K562 (cell line): ENCODE results near the gene ZNF326. TPM values are rescaled to one million over a fixed set of nuclear protein-coding genes. Genes with fewer than 3 reads are reported as not detected.

ENCODE experiments used
- ARNT ChIP-seq, 2 experiments: fragments of 450-650 bp; IDR thresholded peaks; 2 replicates each; pipeline ENCODE4 v1.6.1; 2016; ENCODE audit warnings: mild to moderate bottlenecking in 1 of 2
- ASH1L ChIP-seq: fragments of 450-650 bp; IDR thresholded peaks from 2 replicates; pipeline ENCODE4 v1.6.1; 2018; ENCODE audit warnings: borderline replicate concordance, mild to moderate bottlenecking, low read depth; ENCODE audit not compliant: partially characterized antibody
- ESRRA ChIP-seq: fragments of 450-650 bp; IDR thresholded peaks from 2 replicates; pipeline ENCODE4 v1.6.1; 2014; ENCODE audit warnings: low read depth, mild to moderate bottlenecking, moderate library complexity, borderline replicate concordance
- HOXB6 ChIP-seq: fragments of 250-450 bp; sonication (Bioruptor Pico); IDR thresholded peaks from 2 replicates; pipeline ENCODE4 v1.5.1; 2022; ENCODE audit warnings: mild to moderate bottlenecking, borderline replicate concordance
- RBBP5 ChIP-seq: fragments of 200-600 bp; sonication (generic); IDR thresholded peaks from 2 replicates; pipeline ENCODE4 v1.6.1; 2012; ENCODE audit warnings: borderline replicate concordance, mild to moderate bottlenecking, low read length, control low read depth, inconsistent platforms; ENCODE audit not compliant: insufficient read depth, poor library complexity, severe bottlenecking
- SNRNP70 ChIP-seq: fragments of 200-400 bp; formaldehyde crosslinking; optimal IDR thresholded peaks from 2 replicates; pipeline ENCODE3; 2017; ENCODE audit warnings: low read depth, low read length
- U2AF2 ChIP-seq: fragments of 200-400 bp; formaldehyde crosslinking; optimal IDR thresholded peaks from 2 replicates; pipeline ENCODE3; 2017; ENCODE audit warnings: low read depth, mild to moderate bottlenecking, low read length
- XRCC5 ChIP-seq: fragments of 200-400 bp; formaldehyde crosslinking; IDR thresholded peaks from 2 replicates; pipeline ENCODE4 v1.6.1; 2017; ENCODE audit warnings: low read depth, mild to moderate bottlenecking, low read length
- ZNF165 ChIP-seq: fragments of 250-450 bp; sonication (Bioruptor Pico); IDR thresholded peaks from 2 replicates; pipeline ENCODE4 v1.4.0; 2020; ENCODE audit warnings: borderline replicate concordance
- ZNF589 ChIP-seq: fragments of 200-800 bp; sonication (Bioruptor generic); IDR thresholded peaks from 2 replicates; pipeline ENCODE4 v1.6.1; 2016; ENCODE audit warnings: low read depth, missing genetic modification characterization, missing compliant biosample characterization
- ZNF695 ChIP-seq: fragments of 450-650 bp; formaldehyde crosslinking; IDR thresholded peaks from 2 replicates; pipeline ENCODE4 v1.4.0; 2020; ENCODE audit warnings: mild to moderate bottlenecking, moderate library complexity
- ZZZ3 ChIP-seq: fragments of 450-650 bp; IDR thresholded peaks from 2 replicates; pipeline ENCODE4 v1.6.1; 2016; ENCODE audit warnings: antibody characterized with exemption, mild to moderate bottlenecking, moderate library complexity
- polyA plus RNA-seq, 8 experiments: library from polyadenylated mRNA; depleted of rRNA in 4 of 8; stranded (reverse) in 5 of 8; unstranded in 3 of 8; fragments of >200 nt; fragmentation: Nextera tagmentation in 2 of 8; fragmentation: Illumina TruSeq in 1 of 8; extraction: Ambion mirVana in 2 of 8; extraction: Trizol in 1 of 8; gene quantifications; 2 replicates each; pipeline versions ENCODE4 v1.2.1 to v1.2.3, GENCODE V29; 2011 to 2014; ENCODE audit warnings: inconsistent platforms in 1 of 8, missing spikeins in 1 of 8
- total RNA-seq, 7 experiments: library from RNA; depleted of rRNA in 6 of 7; stranded (reverse); fragments of >200 nt in 6 of 7; fragmentation: Illumina TruSeq in 2 of 7; extraction: Trizol in 2 of 7; gene quantifications; 2 replicates each; pipeline versions ENCODE4 v1.2.1 to v1.2.3, GENCODE V29; 2011 to 2021; ENCODE audit warnings: low replicate concordance in 1 of 7
- TF ChIP-seq, protein P1 (sequence below): sonication (generic); formaldehyde crosslinking; IDR thresholded peaks from 2 replicates; pipeline ENCODE4 v1.8.1; 2023; ENCODE audit warnings: mild to moderate bottlenecking, missing genetic modification reagents
- TF ChIP-seq, protein P2 (sequence below), 2 experiments: IDR thresholded peaks; 2 replicates each; pipeline ENCODE4 v1.6.1; 2011; ENCODE audit warnings: borderline replicate concordance in 1 of 2, control low read depth in 1 of 2, low read depth in 1 of 2, low read length in 1 of 2, mild to moderate bottlenecking in 1 of 2, mixed read lengths in 1 of 2, moderate library complexity in 1 of 2; ENCODE audit not compliant: insufficient read depth in 1 of 2, insufficient read length in 1 of 2, poor library complexity in 1 of 2, severe bottlenecking in 1 of 2; ENCODE audit errors: extremely low read depth in 1 of 2
- TF ChIP-seq, protein P3 (sequence below): sonication (generic); formaldehyde crosslinking; IDR thresholded peaks from 2 replicates; pipeline ENCODE4 v1.8.1; 2022; ENCODE audit warnings: missing genetic modification reagents
- TF ChIP-seq, protein P4 (sequence below): fragments of 450-650 bp; IDR thresholded peaks from 2 replicates; pipeline ENCODE4 v1.6.1; 2017; ENCODE audit warnings: antibody characterized with exemption, mild to moderate bottlenecking

Gene ZNF326
- total and polyA plus RNA-seq, 9 of the 15 experiments (the other 6 are each of a cell fraction or from before 2014, with no cell fraction given), result 7.2 to 33.2 (median 20.1) TPM

DNA sequence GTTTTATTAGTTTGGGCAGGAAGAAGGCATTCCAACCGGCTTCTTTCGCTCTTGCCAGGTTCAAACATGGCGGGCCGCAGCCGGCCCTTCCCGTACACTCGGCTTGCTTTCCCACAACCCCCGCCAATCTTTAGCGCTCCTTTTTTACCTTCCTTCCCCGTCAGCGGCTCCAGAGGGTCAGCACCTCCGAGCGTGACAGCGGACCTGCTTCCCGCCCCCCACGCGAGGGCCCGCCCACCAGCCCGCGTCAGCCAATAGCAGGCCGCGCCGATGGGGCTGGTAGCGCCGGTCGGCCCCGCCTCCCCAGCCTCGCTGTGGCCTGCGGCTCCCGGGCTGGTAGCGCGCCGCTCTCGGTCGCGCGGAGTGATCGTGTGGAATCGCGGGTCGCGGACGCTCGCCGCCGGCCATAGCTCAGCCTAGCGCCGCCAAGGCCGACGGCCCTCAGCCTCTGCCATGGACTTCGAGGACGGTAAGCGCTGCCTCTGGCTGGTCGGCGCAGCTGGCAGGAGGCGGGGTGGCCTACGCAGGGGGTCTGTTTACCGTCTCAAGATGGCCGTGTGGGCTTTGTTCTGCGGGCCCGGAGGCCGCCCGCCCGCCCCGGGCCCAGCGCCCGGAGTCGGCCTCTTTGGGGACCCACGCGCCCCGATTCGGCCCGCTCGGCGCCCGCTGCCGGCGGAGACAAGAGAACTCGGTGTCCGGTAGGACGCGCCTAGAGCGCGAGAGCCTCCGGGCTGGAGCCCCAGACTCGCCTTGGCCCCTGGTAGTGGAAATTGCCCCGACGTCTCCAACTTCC, at the start of gene ZNF326 (continued):
- no peak; the same call in 1 of the 2 replicates for TF ChIP-seq XRCC5
- TF ChIP-seq ZNF589 (CRISPR knock-in tag), result no peak
- TF ChIP-seq RBBP5, result peak; percentile 99
- no peak for TF ChIP-seq ZNF695 (CRISPR knock-in tag)
- TF ChIP-seq, protein P1, sequence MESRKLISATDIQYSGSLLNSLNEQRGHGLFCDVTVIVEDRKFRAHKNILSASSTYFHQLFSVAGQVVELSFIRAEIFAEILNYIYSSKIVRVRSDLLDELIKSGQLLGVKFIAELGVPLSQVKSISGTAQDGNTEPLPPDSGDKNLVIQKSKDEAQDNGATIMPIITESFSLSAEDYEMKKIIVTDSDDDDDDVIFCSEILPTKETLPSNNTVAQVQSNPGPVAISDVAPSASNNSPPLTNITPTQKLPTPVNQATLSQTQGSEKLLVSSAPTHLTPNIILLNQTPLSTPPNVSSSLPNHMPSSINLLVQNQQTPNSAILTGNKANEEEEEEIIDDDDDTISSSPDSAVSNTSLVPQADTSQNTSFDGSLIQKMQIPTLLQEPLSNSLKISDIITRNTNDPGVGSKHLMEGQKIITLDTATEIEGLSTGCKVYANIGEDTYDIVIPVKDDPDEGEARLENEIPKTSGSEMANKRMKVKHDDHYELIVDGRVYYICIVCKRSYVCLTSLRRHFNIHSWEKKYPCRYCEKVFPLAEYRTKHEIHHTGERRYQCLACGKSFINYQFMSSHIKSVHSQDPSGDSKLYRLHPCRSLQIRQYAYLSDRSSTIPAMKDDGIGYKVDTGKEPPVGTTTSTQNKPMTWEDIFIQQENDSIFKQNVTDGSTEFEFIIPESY, result peak; percentile 21; the same call in 1 of the 2 replicates
- TF ChIP-seq, protein P2, sequence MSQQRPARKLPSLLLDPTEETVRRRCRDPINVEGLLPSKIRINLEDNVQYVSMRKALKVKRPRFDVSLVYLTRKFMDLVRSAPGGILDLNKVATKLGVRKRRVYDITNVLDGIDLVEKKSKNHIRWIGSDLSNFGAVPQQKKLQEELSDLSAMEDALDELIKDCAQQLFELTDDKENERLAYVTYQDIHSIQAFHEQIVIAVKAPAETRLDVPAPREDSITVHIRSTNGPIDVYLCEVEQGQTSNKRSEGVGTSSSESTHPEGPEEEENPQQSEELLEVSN (IDR thresholded peaks at IDR 0.05; ENCODE audit: borderline replicate concordance in 1 of 2, extremely low read depth in 1 of 2, insufficient read depth in 1 of 2, insufficient read length in 1 of 2, low read depth in 1 of 2, low read length in 1 of 2, poor library complexity in 1 of 2, severe bottlenecking in 1 of 2), result peak; percentile 66 to 84
- TF ChIP-seq ASH1L, result no peak
- peak; percentile 66; the same call in 1 of the 2 replicates for TF ChIP-seq ESRRA
- no peak for TF ChIP-seq U2AF2
- TF ChIP-seq ZNF165 (CRISPR knock-in tag), result no peak
- TF ChIP-seq, protein P3, sequence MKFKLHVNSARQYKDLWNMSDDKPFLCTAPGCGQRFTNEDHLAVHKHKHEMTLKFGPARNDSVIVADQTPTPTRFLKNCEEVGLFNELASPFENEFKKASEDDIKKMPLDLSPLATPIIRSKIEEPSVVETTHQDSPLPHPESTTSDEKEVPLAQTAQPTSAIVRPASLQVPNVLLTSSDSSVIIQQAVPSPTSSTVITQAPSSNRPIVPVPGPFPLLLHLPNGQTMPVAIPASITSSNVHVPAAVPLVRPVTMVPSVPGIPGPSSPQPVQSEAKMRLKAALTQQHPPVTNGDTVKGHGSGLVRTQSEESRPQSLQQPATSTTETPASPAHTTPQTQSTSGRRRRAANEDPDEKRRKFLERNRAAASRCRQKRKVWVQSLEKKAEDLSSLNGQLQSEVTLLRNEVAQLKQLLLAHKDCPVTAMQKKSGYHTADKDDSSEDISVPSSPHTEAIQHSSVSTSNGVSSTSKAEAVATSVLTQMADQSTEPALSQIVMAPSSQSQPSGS (CRISPR knock-in tag), result no peak
- no peak; a peak in 1 of 4 replicates for TF ChIP-seq ARNT (IDR thresholded peaks at IDR 0.05)
- TF ChIP-seq HOXB6 (CRISPR knock-in tag), result no peak
- no peak for TF ChIP-seq ZZZ3
- TF ChIP-seq SNRNP70, result no peak
- TF ChIP-seq, protein P4, sequence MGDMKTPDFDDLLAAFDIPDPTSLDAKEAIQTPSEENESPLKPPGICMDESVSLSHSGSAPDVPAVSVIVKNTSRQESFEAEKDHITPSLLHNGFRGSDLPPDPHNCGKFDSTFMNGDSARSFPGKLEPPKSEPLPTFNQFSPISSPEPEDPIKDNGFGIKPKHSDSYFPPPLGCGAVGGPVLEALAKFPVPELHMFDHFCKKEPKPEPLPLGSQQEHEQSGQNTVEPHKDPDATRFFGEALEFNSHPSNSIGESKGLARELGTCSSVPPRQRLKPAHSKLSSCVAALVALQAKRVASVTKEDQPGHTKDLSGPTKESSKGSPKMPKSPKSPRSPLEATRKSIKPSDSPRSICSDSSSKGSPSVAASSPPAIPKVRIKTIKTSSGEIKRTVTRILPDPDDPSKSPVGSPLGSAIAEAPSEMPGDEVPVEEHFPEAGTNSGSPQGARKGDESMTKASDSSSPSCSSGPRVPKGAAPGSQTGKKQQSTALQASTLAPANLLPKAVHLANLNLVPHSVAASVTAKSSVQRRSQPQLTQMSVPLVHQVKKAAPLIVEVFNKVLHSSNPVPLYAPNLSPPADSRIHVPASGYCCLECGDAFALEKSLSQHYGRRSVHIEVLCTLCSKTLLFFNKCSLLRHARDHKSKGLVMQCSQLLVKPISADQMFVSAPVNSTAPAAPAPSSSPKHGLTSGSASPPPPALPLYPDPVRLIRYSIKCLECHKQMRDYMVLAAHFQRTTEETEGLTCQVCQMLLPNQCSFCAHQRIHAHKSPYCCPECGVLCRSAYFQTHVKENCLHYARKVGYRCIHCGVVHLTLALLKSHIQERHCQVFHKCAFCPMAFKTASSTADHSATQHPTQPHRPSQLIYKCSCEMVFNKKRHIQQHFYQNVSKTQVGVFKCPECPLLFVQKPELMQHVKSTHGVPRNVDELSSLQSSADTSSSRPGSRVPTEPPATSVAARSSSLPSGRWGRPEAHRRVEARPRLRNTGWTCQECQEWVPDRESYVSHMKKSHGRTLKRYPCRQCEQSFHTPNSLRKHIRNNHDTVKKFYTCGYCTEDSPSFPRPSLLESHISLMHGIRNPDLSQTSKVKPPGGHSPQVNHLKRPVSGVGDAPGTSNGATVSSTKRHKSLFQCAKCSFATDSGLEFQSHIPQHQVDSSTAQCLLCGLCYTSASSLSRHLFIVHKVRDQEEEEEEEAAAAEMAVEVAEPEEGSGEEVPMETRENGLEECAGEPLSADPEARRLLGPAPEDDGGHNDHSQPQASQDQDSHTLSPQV, result no peak
